Retinal pigment epithelial cell (primary cell): ENCODE measurements around the gene ARMC5.

ENCODE experiments used
- DNase-seq: peaks from one replicate; pipeline ENCODE4 v3.0.0-alpha.2; 2010; ENCODE audit warnings: low read depth
- H3K4me3 ChIP-seq: 2 replicates; pipeline ENCODE4 v1.5.1; 2011; ENCODE audit warnings: mild to moderate bottlenecking, low read length, control low read depth, moderate library complexity
- CTCF ChIP-seq: conservative IDR thresholded peaks from 2 replicates; pipeline ENCODE4 v1.5.1; 2011; ENCODE audit warnings: low read depth, low read length, control low read depth, inconsistent platforms

The ARMC5 gene

DNA sequence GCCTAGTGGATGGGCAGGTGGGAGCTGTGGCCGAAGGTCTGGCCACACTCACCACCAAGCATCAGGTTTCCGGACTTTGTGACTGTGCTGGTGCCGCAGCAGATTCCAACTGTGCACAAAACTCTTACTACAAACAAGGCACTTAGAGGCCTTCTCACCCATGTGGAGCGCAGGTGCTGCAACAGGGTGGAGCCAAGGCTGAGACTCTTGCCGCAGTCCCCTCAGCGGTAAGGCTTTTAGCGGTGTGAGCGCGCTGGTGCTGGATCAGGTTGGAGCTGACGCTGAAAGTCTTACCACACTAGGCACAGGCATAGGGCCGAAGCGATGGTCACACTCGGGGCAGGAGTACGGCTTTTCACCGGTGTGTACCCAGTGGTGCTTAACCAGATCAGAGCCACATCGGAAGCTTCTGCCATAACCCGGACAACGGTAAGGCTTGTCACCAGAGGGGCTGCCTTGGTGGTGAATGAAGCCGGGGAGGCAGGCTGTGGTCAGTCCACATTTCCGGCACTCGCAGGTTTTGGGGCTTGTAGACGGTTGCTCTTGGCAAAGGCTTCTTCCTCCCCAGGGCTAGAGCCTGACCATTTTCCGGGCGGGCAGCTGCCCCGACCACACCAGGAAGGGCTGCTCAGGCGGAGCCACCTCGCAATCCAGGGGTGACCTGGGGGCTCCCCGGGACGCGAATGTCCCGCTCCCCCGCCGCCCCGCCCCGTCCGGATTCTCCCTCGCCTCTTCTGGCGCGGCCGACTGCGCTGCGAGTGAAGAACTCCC lies 1.0 kb upstream of the ARMC5 start:
- peak; percentile 30 for TF ChIP-seq CTCF
- no peak for DNase-seq
- peak overlapping the region; percentile 63 for H3K4me3 ChIP-seq

- TF ChIP-seq CTCF: no peak
- peak; percentile 91 for DNase-seq
- H3K4me3 ChIP-seq: peak overlapping the region; percentile 71
Observed at GRCh38 chr16:31459687-31460581, 633 bp downstream of the ARMC5 start.

GRCh38 chr16:31460582-31461002 lies 1.3 kb downstream of the ARMC5 start:
- TF ChIP-seq CTCF: peak; percentile 79
- DNase-seq: no peak
- H3K4me3 ChIP-seq: peak overlapping the region; percentile 71

- no peak for DNase-seq
- TF ChIP-seq CTCF: no peak
- no peak overlapping the region for H3K4me3 ChIP-seq
Observed at GRCh38 chr16:31461201-31461920, 2.1 kb downstream of the ARMC5 start.

DNA sequence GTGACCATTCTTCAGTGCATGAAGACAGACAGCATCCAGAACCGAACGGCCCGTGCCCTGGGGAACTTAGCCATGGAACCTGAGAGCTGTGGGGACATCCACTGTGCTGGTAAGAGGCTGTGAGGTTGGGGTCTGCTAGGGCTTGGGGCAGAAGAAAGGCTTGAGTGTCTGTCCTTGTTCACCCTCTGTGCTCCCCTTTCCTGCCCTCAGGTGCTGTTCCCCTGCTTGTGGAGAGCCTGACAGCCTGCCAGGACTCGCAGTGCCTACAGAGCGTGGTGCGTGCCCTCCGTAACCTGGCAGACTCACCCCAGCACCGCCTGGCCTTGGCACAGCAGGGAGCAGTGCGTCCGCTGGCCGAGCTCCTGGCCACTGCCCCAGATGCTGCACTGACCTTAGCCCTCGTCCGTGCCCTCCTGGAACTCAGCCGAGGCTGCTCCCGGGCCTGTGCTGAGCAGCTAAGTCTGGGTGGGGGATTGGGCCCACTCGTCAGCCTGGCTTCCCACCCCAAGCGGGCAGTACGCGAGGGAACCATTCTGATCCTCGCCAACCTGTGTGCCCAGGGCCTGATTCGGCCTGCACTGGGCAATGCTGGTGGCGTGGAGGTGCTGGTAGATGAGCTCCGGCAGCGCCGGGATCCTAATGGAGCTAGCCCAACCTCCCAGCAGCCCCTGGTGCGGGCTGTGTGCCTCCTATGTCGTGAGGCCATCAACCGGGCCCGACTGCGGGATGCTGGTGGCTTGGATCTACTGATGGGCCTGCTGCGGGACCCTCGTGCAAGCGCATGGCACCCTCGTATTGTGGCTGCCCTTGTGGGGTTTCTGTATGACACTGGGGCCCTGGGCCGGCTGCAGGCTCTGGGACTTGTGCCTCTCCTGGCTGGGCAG lies 2.9 kb downstream of the ARMC5 start:
- DNase-seq: no peak
- TF ChIP-seq CTCF: no peak
- H3K4me3 ChIP-seq: no peak overlapping the region

- TF ChIP-seq CTCF: no peak
- no peak for DNase-seq
- no peak overlapping the region for H3K4me3 ChIP-seq
Observed at GRCh38 chr16:31464348-31464769, 5.1 kb downstream of the ARMC5 start.
